GM12874 (cell line): ENCODE results near the gene MYL3.

Experiments
- TF ChIP-seq, protein P1 (sequence below): IDR thresholded peaks from 2 replicates; pipeline ENCODE4 v1.5.1; 2011; ENCODE audit warnings: low read depth, mild to moderate bottlenecking, control low read depth, low read length, moderate library complexity; ENCODE audit not compliant: insufficient read depth

MYL3 gene

DNA sequence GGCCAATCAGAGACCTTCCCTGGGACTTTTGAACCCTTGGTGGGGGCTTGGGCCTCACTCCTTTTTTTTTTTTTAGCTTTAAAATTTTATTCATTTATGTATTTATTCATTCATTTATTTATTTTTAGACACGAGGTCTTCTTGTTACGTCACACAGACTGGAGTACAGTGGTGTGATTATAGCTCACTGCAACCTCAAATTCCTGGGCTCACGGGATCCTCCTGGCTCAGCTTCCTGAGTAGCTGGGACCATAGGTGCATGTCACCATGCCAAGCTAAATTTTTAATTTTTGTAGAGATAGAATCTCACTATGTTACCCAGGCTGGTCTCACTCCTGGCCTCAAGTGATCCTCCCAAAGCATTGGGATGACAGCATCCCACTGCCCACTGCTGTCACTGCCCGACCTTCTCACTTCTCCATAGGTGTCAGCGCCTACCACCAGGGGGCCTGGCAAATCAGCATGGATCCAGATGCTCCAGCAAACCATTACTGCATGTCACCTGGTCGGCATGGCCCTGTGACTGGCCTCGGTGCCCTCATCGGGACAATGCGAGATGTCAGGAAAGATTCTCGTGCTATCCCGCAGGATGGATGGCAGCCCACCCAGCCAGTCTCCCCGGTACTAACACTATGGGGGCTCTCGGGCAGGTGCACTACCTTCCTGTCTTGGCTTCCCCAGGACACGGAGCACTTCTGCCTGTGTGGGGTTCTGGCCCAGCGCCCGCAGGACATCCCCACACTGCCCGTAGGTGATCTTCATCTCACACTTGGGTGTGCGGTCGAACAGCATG is 3.0 kb downstream of the MYL3 start:
- TF ChIP-seq, protein P1, sequence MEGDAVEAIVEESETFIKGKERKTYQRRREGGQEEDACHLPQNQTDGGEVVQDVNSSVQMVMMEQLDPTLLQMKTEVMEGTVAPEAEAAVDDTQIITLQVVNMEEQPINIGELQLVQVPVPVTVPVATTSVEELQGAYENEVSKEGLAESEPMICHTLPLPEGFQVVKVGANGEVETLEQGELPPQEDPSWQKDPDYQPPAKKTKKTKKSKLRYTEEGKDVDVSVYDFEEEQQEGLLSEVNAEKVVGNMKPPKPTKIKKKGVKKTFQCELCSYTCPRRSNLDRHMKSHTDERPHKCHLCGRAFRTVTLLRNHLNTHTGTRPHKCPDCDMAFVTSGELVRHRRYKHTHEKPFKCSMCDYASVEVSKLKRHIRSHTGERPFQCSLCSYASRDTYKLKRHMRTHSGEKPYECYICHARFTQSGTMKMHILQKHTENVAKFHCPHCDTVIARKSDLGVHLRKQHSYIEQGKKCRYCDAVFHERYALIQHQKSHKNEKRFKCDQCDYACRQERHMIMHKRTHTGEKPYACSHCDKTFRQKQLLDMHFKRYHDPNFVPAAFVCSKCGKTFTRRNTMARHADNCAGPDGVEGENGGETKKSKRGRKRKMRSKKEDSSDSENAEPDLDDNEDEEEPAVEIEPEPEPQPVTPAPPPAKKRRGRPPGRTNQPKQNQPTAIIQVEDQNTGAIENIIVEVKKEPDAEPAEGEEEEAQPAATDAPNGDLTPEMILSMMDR: peak; percentile 68

DNA sequence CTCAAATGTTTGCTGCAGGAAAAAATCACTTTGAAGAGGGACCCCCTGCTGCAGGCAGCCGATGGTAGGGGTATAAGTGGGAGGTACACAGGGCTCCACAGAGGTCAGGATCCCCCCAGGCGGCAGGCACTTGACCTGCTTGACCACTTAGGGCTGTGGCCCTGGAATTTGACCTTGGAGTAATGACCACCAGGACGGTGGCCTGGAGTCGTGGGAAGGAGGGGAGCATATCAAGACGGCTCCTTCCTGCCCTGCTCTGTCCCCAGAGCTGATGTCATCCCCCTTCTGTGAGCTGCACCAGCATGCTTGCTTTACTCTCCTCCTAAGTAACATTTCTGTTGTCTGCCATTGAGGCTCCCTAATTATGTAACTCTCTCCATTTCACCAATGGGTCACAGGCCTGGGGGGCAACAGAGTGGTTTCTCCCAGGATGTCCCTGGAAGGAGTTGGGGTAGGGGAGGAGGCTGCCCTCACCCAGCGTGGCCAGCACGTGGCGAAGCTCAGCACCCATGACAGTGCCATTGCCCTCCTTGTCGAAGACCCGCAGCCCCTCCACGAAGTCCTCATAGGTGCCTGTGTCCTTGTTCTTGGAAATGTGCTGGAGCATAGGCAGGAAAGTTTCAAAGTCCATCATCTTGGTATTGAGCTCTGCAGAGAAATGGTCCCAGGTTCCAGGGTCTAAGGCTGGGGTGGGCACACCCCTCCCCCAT is 4.1 kb downstream of the MYL3 start:
- TF ChIP-seq, protein P1: no peak

DNA sequence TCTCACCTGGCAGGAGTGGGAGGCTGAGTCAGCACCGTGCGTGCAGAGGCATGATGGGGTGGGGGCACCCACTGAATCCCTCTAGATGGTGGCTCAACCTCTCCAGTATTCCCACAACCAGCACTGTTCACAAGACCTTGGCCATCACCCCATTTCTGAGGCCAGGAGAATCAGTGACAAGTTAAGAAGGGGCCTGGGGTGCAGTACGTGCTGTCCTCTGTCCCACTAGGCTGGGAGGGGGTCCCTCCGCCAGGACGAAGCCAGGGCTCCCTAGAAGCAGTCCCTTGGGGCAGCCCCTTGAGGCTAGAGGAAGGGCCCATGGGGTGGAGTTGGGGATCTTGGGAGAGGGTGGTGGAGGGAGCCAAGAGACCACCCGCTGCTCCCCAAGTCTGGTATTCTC is 4.8 kb downstream of the MYL3 start:
- TF ChIP-seq, protein P1: no peak

DNA sequence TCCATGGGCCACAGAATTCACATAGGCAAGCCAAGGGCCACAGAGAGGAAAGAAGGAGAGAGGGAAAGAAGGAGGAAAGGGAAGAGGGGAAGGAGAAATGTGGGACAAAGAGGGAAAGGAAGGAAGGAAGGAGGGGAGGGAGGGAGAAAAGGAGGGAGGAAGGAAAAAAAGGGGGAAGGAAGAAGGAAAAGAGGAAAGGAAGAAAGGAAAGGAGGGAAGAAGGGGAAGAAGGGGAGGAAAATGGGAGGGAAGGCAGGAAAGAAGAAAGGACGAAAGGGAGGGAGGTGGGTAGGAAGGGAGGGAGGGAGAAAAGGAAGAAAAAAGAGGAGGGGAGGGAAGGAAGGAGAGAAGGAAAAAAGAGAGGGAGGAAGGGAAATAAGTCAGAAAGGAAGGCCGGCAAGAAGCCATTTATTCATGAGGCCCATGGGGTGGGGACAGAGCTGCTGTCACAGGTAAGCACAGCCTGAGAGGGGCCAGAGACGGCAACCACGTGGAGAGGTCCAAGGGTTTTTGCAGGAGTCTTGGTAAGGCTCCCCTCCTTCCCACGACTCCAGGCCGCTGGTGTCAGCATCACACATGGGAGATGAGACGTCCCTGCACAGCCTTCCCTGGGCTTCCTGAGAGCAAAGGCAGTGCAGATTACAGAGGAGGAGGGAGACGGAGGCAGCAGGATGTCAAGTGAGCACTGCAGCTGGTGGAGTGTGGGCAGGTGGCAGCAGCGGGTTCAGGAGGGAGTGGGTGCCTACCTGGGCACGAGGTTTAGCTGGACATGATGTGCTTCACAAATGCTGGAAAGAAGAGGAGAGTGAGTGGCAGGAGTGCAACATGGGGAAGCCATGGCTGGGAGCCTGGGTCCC is 5.5 kb downstream of the MYL3 start:
- TF ChIP-seq, protein P1: no peak

DNA sequence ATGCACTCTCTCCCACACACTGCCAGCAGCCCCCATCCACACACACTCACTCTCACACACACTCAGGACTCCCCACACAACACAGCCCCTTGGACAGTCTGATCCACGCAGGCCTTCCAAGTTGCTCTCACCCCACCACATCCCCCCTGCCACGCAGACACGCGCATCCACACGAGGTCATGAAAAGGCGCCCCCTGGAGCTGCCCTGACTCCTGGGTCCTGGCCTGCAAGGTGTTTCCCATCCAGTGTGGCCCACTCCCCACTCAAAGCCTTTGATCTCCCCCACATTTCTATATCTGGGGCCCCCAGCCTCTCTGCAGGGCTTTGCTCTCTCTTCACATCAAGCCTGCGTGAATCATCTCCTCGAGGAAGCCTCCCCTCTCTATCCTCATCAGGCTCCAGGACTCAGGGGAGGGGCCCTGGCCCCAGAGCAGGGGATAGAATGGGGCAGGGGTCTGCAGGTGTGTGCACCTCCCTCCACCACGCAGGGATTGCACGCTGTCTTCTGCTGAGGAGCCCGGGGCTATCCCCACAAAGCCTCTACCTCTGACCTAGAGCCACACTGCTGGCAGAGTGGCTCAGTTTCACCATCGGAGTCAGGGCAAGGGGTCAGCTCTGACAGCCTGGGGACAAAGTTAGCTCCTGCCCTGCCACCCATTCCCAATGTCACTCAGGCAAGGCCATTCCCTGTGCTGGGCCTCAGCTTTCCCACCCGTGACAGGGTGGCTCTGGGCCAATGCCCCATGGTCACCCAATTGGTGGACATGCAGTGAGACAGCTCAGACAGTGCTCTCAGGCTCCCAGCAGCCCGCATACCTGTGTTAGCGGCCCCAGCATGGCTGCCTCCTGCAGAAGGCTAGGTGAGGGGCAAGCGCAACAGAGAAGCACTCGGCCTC is 6.4 kb downstream of the MYL3 start:
- TF ChIP-seq, protein P1: no peak

DNA sequence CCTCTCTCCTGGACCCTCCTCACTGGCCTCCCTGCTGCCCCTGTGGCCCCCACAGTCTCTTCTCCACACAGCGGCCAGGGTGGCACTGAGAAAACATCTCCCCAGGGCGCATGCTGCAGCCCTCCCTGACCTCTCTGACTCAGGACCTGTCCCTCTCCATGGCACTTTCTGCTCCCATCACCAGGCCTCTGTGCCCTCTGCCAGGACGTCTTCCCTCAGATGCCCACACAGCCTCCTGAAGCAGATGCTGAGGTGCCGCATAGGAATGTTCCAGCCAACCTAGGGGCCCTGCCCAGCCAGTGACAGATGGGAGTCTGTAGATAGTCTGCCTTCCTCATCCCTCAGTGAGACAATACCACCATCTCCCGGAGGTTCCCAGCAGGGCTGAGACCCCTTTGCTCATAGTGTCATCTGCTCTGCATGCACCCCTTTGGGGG is 8.7 kb downstream of the MYL3 start:
- TF ChIP-seq, protein P1: no peak
